Activated naive CD4-positive, alpha-beta T cell treated with anti-CD3 and anti-CD28 coated beads for 36 hours (primary cell): ENCODE results near the gene FGGY. TPM values are rescaled to one million over a fixed set of nuclear protein-coding genes. Genes with fewer than 3 reads are reported as not detected.

Experiments
- CTCF ChIA-PET: fragments of 350-600 bp; sonication (Branson Sonifier 250); formaldehyde crosslinking; loops from one replicate; lab custom pipeline; 2021; ENCODE audit warnings: antibody characterized with exemption; lab: Charles Lee
- DNase-seq: peaks from one replicate; pipeline ENCODE4 v3.0.0-alpha.2; 2020
- H3K27ac Mint-ChIP-seq: one replicate; pipeline ENCODE4 v1.8.0; 2021; ENCODE audit warnings: mild to moderate bottlenecking, mixed read lengths
- H3K27me3 Mint-ChIP-seq: one replicate; pipeline ENCODE4 v1.8.0; 2021; ENCODE audit warnings: low read depth, mixed read lengths
- H3K36me3 Mint-ChIP-seq: one replicate; pipeline ENCODE4 v1.8.0; 2021; ENCODE audit warnings: low read depth, mixed read lengths
- H3K4me1 Mint-ChIP-seq: one replicate; pipeline ENCODE4 v1.8.0; 2021; ENCODE audit warnings: low read depth, mixed read lengths
- H3K4me3 Mint-ChIP-seq: one replicate; pipeline ENCODE4 v1.8.0; 2021; ENCODE audit warnings: mild to moderate bottlenecking, moderate library complexity, mixed read lengths
- H3K9me3 Mint-ChIP-seq: one replicate; pipeline ENCODE4 v1.8.0; 2021; ENCODE audit warnings: mixed read lengths
- intact Hi-C: fragments of 100-400 bp; cut with micrococcal nuclease; formaldehyde crosslinking; loops from one replicate; pipeline ENCODE4 v1.15.1; 2023
- total RNA-seq, 2 experiments: library from RNA; stranded (reverse); gene quantifications; one replicate each; pipeline ENCODE4 v1.2.3, GENCODE V29; 2021

FGGY gene
- total RNA-seq, 2 experiments from 2014 or later, result 9.8 to 10.9 TPM

DNA sequence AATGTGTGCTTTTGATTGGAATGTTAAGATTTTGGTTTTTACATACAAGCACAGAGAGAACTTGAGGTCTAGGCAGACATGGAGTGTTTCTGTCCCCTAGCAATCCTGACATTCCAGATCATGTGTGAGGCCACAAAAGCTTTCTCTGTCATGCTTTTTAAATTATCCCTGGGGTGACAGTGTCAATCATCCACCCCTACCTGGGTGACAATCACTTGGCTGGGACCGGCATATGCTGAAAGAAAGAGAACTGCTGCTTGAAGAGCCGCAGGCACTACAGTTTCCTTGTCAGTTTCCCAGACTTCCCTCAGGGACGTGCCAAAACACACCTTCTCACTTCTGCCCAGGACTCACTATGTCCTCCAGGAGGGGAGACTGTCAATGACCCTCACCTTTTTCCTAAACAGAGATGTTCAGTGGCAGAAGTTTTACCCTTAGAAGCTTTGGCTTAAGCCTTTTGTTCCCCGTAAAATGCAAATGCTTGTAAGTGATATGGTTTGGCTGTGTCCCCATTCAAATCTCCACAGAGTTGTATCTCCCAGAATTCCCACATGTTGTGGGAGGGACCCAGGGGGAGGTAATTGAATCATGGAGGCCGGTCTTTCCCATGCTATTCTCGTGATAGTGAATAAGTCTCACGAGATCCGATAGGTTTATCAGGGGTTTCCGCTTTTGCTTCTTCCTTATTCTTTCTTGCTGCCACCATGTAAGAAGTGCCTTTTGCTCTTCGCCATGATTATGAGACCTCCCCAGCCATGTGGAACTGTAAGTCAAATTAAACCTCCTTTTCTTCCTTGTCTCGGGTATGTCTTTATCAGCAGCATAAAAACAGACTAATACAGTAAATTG, 217.4 kb downstream of the FGGY start:
- Mint-ChIP-seq H3K9me3 (no peaks in the 10 kb centered on the region), H3K27me3 (no peaks in the 10 kb centered on the region), H3K4me1 (no peaks in the 10 kb centered on the region), H3K27ac (no peak overlapping the region), H3K4me3 (no peak overlapping the region), H3K36me3 (no peaks in the 10 kb centered on the region)
- intact Hi-C loops, result no loop called here
- CTCF ChIA-PET, result no interaction called here
- DNase-seq, result no peak

DNA sequence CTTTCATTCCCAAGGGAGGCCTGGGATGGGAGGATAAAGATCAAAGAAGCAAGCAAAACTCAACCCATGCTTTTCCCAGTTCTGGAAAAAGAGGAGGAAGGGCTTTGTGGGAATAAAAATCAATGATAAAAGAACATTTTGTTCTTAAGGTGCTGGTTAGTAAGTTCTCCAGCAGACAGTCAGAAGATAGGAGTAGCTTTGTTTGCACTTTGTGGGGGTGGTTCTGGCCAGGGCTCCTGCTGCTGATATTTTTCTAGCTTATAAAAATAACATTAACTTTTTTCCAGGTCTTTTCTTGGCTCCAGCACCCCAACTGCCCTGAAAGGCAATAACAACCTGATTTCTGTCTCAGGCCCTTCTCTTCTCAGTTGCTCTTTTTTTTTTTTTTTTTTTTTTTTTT, 220.0 kb downstream of the FGGY start:
- Mint-ChIP-seq H3K4me1 (no peaks in the 10 kb centered on the region), H3K27ac (no peak overlapping the region), H3K4me3 (no peak overlapping the region), H3K36me3 (no peaks in the 10 kb centered on the region), H3K27me3 (no peaks in the 10 kb centered on the region), H3K9me3 (no peaks in the 10 kb centered on the region)
- intact Hi-C loops, result no loop called here
- CTCF ChIA-PET, result interaction anchor here (0.7 kb wide), 1 partner anchor 430 kb away, joined by 3 read pairs; no protein-coding TSS in a partner anchor
- no peak for DNase-seq

DNA sequence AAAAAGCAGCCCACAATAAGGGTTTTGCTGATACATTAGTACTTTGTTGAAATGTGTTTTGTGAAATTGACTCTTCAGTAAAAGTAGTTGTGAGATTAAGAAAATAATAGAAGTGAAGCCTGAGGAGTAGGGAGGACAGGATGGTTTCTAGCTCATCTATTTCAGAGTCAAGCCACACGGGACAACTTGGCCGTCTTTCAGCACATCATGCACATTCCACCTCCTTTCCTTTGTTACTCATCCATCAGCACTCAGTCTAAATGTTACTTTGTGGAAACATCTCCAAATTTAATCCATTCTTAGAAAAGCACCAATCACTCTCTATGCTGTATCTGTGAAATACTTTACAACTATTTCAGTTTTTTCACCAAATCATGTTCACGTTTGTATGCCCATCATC, 223.3 kb downstream of the FGGY start:
- Mint-ChIP-seq H3K4me1 (no peaks in the 10 kb centered on the region), H3K36me3 (no peaks in the 10 kb centered on the region), H3K9me3 (no peaks in the 10 kb centered on the region), H3K4me3 (no peak overlapping the region), H3K27ac (no peak overlapping the region), H3K27me3 (no peaks in the 10 kb centered on the region)
- intact Hi-C loops, result no loop called here
- CTCF ChIA-PET, result no interaction called here
- no peak for DNase-seq

DNA sequence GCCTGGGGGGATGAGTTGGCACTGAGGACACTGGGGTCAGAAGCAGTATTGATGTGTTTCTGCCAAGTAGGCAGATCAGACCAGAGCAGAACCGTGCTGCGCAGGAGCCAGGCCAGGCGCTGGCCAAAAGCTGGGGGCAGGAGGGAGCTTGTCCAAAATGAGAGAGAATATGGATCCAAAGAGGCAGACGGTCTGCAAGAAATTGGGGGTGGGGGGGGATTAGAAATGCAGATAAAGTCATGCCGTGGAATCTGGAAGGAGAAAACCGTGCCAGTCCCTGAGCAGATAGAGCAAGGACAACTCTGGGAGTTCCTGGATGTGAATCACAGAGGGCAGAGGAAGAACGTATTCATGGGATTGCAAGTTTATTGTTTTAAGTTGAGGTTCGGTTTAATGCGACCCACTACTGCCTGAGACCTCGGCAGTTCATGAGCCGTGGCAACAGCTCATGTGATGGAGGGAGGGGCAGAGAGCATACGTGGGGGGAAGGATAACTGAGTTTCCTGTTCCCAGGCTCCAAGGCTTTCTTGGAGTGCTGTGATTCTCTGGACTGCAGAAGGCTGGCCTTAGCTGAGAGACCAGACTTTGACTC, 224.0 kb downstream of the FGGY start:
- Mint-ChIP-seq H3K4me1 (no peaks in the 10 kb centered on the region), H3K4me3 (no peak overlapping the region), H3K36me3 (no peaks in the 10 kb centered on the region), H3K27me3 (no peaks in the 10 kb centered on the region), H3K9me3 (no peaks in the 10 kb centered on the region), H3K27ac (no peak overlapping the region)
- no peak for DNase-seq
- intact Hi-C loops, result no loop called here
- CTCF ChIA-PET, result interaction anchor here (0.6 kb wide), 1 partner anchor 450 kb away, joined by 4 read pairs; no protein-coding TSS in a partner anchor

DNA sequence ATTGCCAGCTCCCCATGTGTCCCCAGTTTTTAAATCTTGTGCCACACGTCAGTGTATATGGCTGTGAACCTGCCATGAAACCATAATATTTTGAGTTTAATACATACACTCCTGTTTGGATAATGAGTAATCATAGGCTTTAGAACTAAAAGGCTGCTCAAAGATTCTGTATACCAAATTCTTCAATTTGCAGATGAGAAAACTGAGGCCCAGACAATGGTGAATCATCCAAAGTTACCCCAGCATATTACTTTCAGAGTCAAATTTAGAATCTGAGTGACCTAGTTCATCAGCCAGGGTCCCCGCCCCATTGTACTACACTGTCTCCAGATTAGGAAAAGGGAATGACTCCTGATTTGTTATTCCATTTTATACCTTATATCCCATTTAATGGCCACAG, 224.6 kb downstream of the FGGY start:
- no peaks in the 10 kb centered on the region for H3K4me1 Mint-ChIP-seq
- intact Hi-C loops, result no loop called here
- CTCF ChIA-PET, result interaction anchor here (0.6 kb wide), 1 partner anchor 450 kb away, joined by 4 read pairs; no protein-coding TSS in a partner anchor
- no peaks in the 10 kb centered on the region for H3K27me3 Mint-ChIP-seq
- no peaks in the 10 kb centered on the region for H3K9me3 Mint-ChIP-seq
- H3K36me3 Mint-ChIP-seq, result no peaks in the 10 kb centered on the region
- no peak overlapping the region for H3K4me3 Mint-ChIP-seq
- no peak overlapping the region for H3K27ac Mint-ChIP-seq
- DNase-seq, result no peak

DNA sequence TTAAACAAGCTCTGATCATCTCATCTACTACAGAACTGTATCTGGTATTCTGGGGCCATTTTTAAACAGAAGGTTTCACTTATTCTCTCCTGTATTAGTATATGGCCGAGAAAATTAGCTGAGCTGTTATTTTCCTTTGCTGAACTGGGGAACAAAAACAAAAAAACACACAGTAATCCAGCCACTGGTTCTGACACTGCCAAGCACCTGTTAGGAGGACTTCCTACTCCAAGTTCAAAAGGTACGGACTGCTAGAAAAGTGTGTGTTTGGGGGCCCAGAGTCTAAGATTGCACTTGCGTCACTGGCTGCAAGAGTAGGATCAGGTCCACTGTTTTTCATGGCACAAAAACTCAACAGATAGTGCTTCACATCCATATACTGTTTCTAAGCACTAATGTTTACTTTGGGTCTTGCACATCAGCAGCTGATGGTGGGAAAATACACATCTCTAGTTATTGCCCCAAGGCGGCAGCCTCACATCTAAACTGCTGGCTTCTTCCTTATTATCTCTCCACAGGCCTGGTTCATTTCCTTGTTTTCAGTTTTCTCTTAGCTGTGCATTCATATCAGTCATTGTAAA, 226.1 kb downstream of the FGGY start:
- no peaks in the 10 kb centered on the region for H3K9me3 Mint-ChIP-seq

DNA sequence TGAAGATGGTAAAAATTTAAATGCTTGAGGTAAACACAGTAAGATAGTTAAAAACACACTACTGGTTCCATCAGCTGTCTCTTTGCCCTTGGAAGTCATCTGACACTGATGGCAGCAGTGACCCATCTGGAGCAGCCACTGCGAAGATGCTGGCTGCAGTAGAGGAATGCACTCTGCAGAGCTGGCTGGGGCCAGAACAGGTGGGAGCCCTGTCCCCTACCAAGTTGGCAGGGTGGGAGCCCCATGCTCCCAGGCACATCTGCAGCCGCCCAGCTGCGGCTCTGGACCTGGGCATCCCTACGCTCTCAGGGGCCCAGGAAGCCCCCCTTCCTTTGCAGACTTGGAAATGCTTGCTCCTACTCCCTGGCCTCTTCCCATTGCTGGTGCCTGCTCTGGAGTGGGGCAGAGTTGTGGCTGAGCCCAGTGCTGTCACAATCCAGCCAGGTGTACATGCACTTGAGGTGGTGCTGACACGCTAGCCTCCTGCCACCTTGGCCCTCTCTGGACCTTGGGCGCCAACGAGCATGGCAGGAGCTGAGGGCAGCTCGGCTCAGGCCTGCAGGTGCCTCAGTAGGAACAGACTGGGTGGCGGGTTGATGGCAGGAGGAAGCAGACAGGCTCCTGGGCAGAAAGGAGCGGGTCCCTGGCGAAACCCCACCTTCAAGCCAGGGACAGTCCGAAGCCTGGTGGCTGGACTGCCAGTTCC, 227.0 kb downstream of the FGGY start:
- DNase-seq, result no peak
- no peak overlapping the region for H3K27ac Mint-ChIP-seq
- intact Hi-C loops, result no loop called here
- CTCF ChIA-PET, result no interaction called here
- no peaks in the 10 kb centered on the region for H3K36me3 Mint-ChIP-seq
- H3K4me1 Mint-ChIP-seq, result no peaks in the 10 kb centered on the region
- H3K4me3 Mint-ChIP-seq, result no peak overlapping the region
- H3K27me3 Mint-ChIP-seq, result no peaks in the 10 kb centered on the region
- no peaks in the 10 kb centered on the region for H3K9me3 Mint-ChIP-seq

More for the DNA sequence above, 226.1 kb downstream of the FGGY start:
- Mint-ChIP-seq H3K4me3 (no peak overlapping the region), H3K36me3 (no peaks in the 10 kb centered on the region), H3K27ac (no peak overlapping the region), H3K27me3 (no peaks in the 10 kb centered on the region), H3K4me1 (no peaks in the 10 kb centered on the region)
- no peak for DNase-seq
- CTCF ChIA-PET, result no interaction called here
- intact Hi-C loops, result no loop called here

DNA sequence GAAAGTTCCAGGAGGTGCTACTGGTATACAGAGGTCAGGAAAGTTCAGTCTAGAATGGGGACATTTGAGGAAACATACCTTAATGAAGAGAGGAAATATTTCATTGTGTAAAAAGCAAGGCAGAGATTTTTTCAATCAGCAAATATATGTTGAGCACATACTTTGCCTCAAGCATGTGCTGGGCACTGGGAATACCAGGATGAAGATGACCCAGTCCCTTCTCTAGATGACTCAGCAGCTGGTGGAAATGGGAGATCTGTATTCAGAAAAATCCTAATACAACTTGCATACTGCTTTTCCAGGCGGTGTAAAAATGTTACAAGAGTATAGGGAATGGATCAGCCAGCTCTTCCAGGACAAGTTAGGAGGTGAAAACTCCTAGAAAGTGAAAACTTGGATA, 229.3 kb downstream of the FGGY start:
- Mint-ChIP-seq H3K4me1 (no peaks in the 10 kb centered on the region), H3K4me3 (no peak overlapping the region), H3K27ac (no peak overlapping the region), H3K36me3 (no peaks in the 10 kb centered on the region), H3K9me3 (no peaks in the 10 kb centered on the region), H3K27me3 (no peaks in the 10 kb centered on the region)
- CTCF ChIA-PET, result interaction anchor here (0.6 kb wide), 1 partner anchor 382 kb away, joined by 3 read pairs; no protein-coding TSS in a partner anchor
- no peak for DNase-seq
- intact Hi-C loops, result no loop called here

DNA sequence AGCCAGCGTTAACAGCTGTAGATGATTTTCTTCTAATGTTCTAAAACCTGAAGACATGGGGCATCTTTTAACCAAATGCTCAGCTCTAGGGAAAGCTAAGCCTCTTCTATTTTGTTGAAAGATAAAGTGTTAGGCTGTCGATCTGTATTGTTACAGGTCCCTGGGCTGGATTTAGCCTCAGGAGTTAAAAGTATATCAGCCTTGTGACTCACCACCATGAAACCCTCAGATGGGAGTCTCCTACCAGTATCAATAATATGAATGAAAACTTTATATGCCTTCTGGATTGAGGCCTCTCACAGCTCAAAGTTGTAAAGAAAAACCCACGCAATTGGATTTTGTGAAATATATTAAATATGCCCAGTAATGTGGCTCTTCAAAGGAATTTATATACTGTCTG, 231.6 kb downstream of the FGGY start:
- intact Hi-C loops, result no loop called here
- Mint-ChIP-seq H3K9me3 (no peaks in the 10 kb centered on the region), H3K27me3 (no peaks in the 10 kb centered on the region), H3K4me1 (no peaks in the 10 kb centered on the region), H3K27ac (no peak overlapping the region), H3K36me3 (no peaks in the 10 kb centered on the region), H3K4me3 (no peak overlapping the region)
- CTCF ChIA-PET, result interaction anchor here (1.2 kb wide), 1 partner anchor 170 kb away, joined by 3 read pairs; no protein-coding TSS in a partner anchor
- no peak for DNase-seq

DNA sequence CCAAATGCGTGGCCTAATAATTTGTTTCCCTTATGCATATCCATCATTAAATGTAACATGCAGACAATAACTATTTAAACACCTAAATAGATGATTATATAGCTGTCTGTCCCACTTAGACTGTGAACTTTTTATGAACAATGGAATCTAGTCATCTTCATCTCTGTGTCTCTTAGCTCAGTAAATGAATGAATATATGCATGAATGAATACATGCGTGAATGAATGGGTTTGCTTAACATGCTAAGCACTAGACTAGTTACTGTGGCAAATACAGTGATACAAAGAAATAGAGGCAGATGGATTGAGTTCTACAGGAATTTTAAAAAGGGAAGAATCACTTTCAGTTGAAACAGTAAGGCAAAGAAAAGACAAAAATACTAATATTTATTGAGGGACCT, 232.0 kb downstream of the FGGY start:
- CTCF ChIA-PET, result interaction anchor here (1.2 kb wide), 1 partner anchor 170 kb away, joined by 3 read pairs; no protein-coding TSS in a partner anchor
- intact Hi-C loops, result no loop called here
- H3K9me3 Mint-ChIP-seq, result no peaks in the 10 kb centered on the region
- no peak overlapping the region for H3K4me3 Mint-ChIP-seq
- H3K36me3 Mint-ChIP-seq, result no peaks in the 10 kb centered on the region
- no peak overlapping the region for H3K27ac Mint-ChIP-seq
- no peaks in the 10 kb centered on the region for H3K4me1 Mint-ChIP-seq
- no peaks in the 10 kb centered on the region for H3K27me3 Mint-ChIP-seq
- DNase-seq, result no peak

DNA sequence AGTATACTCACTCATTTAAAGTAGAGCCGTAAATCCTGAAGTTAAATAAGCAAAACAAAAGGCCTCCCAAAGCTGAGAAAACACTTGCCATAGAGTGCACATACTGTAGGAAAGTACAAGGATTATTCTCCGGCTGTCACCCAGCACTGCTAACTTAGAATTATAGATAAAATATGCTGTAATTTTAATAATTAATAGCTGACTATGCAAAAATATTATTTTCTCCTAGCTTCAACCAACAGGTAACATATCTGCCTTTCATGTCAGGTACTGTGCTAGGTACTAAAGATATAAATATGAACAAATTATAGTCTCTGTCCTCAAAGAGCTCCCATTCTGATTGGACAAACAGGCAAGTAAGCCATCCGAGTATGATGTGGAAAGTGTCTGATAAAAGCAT, 233.2 kb downstream of the FGGY start:
- H3K27ac Mint-ChIP-seq, result no peak overlapping the region
- peaks cover 1% of the 10 kb centered on the region for H3K9me3 Mint-ChIP-seq
- no peaks in the 10 kb centered on the region for H3K4me1 Mint-ChIP-seq
- no peaks in the 10 kb centered on the region for H3K27me3 Mint-ChIP-seq
- H3K4me3 Mint-ChIP-seq, result no peak overlapping the region
- intact Hi-C loops, result no loop called here
- no peaks in the 10 kb centered on the region for H3K36me3 Mint-ChIP-seq
- CTCF ChIA-PET, result no interaction called here
- no peak for DNase-seq

DNA sequence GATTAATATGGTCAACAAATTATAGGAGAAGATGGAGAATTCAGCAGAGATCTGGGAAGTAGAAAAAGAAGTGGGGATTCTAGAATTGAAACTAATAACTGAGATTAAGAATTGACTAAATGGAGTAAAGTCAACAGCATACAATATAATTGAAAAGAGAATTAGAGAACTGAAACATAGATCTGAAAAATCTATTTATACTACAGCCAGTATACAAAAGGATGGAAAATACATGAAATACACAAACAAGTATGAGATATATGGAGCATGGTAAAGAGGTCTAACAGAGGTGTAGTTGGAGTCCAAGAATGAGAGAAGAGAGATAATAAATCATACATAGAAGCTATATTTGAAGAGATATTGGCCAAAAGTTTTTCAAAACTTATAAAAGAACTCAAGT, 235.2 kb downstream of the FGGY start:
- Mint-ChIP-seq H3K9me3 (peaks cover 1% of the 10 kb centered on the region), H3K27ac (no peak overlapping the region), H3K4me3 (no peak overlapping the region), H3K4me1 (no peaks in the 10 kb centered on the region), H3K27me3 (no peaks in the 10 kb centered on the region), H3K36me3 (no peaks in the 10 kb centered on the region)
- no peak for DNase-seq
- intact Hi-C loops, result no loop called here
- CTCF ChIA-PET, result no interaction called here
